AG04449 (cell line): ENCODE data around the gene COPS3.

Experiments
- CTCF ChIA-PET: fragments of 350-600 bp; formaldehyde crosslinking; extraction: SDS; loops from one replicate; lab custom pipeline; 2021; ENCODE audit warnings: antibody characterized with exemption; lab: Yijun Ruan, JAX
- POLR2A ChIA-PET: fragments of 400-600, 350-600 bp; formaldehyde crosslinking; extraction: SDS; loops from one replicate; lab custom pipeline; 2020; ENCODE audit warnings: antibody characterized with exemption, inconsistent platforms; lab: Yijun Ruan, JAX
- DNase-seq: peaks from one replicate; pipeline ENCODE4 v3.0.0-alpha.2; 2010; ENCODE audit warnings: low read depth, low spot score
- H3K4me3 ChIP-seq: 2 replicates; pipeline ENCODE4 v1.5.1; 2011; ENCODE audit warnings: low read depth, mild to moderate bottlenecking, control low read depth, low read length
- TF ChIP-seq, protein P1 (sequence below): IDR thresholded peaks from one replicate; pipeline ENCODE4 v1.5.1; 2011; ENCODE audit warnings: mild to moderate bottlenecking, moderate library complexity, low read length, control low read depth, inconsistent platforms; ENCODE audit not compliant: insufficient read depth; ENCODE audit errors: missing control alignments

Gene COPS3

GRCh38 chr17:17207998-17208397, 73.0 kb downstream of the COPS3 start:
- no peak for DNase-seq
- no peak overlapping the region for H3K4me3 ChIP-seq
- TF ChIP-seq, protein P1, sequence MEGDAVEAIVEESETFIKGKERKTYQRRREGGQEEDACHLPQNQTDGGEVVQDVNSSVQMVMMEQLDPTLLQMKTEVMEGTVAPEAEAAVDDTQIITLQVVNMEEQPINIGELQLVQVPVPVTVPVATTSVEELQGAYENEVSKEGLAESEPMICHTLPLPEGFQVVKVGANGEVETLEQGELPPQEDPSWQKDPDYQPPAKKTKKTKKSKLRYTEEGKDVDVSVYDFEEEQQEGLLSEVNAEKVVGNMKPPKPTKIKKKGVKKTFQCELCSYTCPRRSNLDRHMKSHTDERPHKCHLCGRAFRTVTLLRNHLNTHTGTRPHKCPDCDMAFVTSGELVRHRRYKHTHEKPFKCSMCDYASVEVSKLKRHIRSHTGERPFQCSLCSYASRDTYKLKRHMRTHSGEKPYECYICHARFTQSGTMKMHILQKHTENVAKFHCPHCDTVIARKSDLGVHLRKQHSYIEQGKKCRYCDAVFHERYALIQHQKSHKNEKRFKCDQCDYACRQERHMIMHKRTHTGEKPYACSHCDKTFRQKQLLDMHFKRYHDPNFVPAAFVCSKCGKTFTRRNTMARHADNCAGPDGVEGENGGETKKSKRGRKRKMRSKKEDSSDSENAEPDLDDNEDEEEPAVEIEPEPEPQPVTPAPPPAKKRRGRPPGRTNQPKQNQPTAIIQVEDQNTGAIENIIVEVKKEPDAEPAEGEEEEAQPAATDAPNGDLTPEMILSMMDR, result no peak
- POLR2A ChIA-PET, result no interaction called here
- CTCF ChIA-PET, result interaction anchor here (1.0 to 1.4 kb wide), 2 partner anchors 10 to 17 kb away, joined by 3 to 4 read pairs; no protein-coding TSS in a partner anchor

GRCh38 chr17:17206913-17207335, 74.1 kb downstream of the COPS3 start:
- TF ChIP-seq, protein P1, result no peak
- POLR2A ChIA-PET, result no interaction called here
- DNase-seq, result no peak
- no peak overlapping the region for H3K4me3 ChIP-seq
- CTCF ChIA-PET, result interaction anchor here (1.0 to 1.4 kb wide), 5 partner anchors 9 to 209 kb away, joined by 3 to 5 read pairs (median 4); no protein-coding TSS in a partner anchor

GRCh38 chr17:17206124-17206912, 74.7 kb downstream of the COPS3 start, which contains the start of gene PLD6:
TSS of gene PLD6 (minus strand) at chr17:17206333. CDS start at chr17:17206286, 47 bp downstream.
- ChIA-PET POLR2A (no interaction called here), CTCF (interaction anchor here (1.1 to 1.7 kb wide), 5 partner anchors 8 to 209 kb away, joined by 3 to 5 read pairs (median 4); no protein-coding TSS in a partner anchor)
- DNase-seq, result no peak
- TF ChIP-seq, protein P1, result no peak
- peak within 1 kb of the TSS; percentile 62 for H3K4me3 ChIP-seq

DNA sequence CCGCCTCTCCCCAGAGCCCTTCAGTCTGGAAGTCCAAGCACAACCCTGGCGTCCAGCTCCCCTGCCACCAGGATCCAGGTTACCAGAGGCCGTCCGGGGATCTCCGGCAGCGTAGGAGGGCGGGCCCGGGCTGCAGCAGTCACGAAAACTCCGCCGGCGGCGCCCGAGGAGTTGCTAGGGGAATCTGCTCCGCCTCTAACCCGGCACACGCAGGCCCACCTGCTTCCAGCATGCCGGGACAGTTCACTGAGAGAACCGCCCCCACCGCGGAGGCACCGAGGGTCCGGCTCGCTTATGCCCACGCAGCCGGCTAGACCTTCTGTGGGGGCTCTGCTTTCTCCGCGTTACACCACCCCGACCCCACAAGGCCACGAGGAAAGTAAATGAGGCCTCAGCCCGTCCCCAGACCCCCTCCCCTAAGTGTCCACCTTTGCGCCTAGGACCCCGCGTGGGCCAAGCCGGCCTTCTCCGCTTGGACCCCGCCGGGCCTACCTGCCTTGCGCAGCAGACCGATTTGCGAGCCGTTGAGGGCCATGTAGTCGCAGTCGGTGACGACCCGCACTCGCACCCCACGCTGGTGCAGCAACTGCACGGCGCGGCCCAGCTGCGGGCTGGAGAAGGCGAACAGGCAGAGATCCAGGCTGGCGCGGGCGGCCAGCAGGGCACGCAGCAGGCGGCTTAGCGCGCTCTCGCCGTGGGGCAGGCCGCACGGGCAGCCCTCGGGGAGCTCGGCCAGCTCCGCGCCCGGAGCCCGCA, 75.5 kb downstream of the COPS3 start:
- CTCF ChIA-PET, result interaction anchor here (1.7 kb wide), 1 partner anchor 205 kb away, joined by 5 read pairs; no protein-coding TSS in a partner anchor
- POLR2A ChIA-PET, result no interaction called here
- H3K4me3 ChIP-seq, result peak overlapping the region; percentile 62
- TF ChIP-seq, protein P1, result no peak
- no peak for DNase-seq

DNA sequence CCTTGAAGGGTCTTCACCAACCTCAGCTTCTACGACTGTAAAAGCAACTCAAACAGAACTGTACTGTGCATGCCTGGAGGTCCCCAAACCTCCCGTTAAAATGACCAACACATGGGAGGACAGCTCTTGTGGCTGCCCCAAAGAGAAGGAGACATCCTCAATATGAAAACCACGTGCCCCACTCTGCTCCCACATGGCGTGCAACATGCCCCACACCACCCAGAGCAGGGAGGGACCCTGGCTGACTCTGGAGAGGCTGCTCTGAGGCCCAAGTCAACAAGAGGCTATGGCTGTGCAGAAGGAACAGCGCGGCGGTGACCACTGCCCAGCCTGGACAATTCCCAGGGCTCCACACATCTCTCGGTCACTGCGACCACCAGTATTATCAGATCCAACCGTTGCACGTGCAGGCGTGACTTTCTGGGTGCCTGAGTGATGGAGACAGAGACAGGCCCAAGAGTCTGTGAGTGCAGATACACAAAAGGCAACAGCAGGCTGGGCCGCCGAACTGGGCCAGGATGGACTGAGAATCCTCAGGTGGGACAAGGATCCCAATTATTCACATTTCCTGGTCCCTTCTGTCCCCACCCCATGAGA, 76.3 kb downstream of the COPS3 start:
- TF ChIP-seq, protein P1, result no peak

More for the DNA sequence above, 76.3 kb downstream of the COPS3 start:
- DNase-seq, result no peak
- H3K4me3 ChIP-seq, result peak overlapping the region; percentile 62; the same call in 1 of the 2 replicates
- ChIA-PET CTCF (interaction anchor here (1.2 to 1.7 kb wide), 3 partner anchors 204 to 213 kb away, joined by 3 to 5 read pairs (median 3); no protein-coding TSS in a partner anchor), POLR2A (no interaction called here)
